Suprapubic skin (tissue), 4 donors: Measurements from ENCODE around the gene CAMTA1. TPM values are rescaled to one million over a fixed set of nuclear protein-coding genes. Genes with fewer than 3 reads are reported as not detected.

Experiments
- DNase-seq, 2 donors: peaks; one replicate each; pipeline ENCODE4 v3.0.0-alpha.2; 2019; ENCODE audit warnings: low spot score in 2 of 2
- H3K27ac ChIP-seq: fragments of 200-600 bp; sonication (generic); one replicate; pipeline ENCODE4 v1.5.1; 2019
- H3K27me3 ChIP-seq: fragments of 200-600 bp; sonication (generic); one replicate; pipeline ENCODE4 v1.5.1; 2019
- H3K36me3 ChIP-seq: fragments of 200-600 bp; sonication (generic); one replicate; pipeline ENCODE4 v1.5.1; 2019
- H3K4me1 ChIP-seq: fragments of 200-600 bp; sonication (generic); one replicate; pipeline ENCODE4 v1.5.1; 2019
- H3K4me3 ChIP-seq: fragments of 200-600 bp; sonication (generic); one replicate; pipeline ENCODE4 v1.5.1; 2019; ENCODE audit warnings: mild to moderate bottlenecking
- H3K9me3 ChIP-seq: fragments of 200-600 bp; sonication (generic); one replicate; pipeline ENCODE4 v1.5.1; 2019
- CTCF ChIP-seq, 2 donors: fragments of 200-600 bp in 1 of 2; fragments of 450-650 bp in 1 of 2; sonication (generic) in 1 of 2; IDR thresholded peaks; one replicate each; pipeline ENCODE4 v1.5.1; 2016 to 2019; ENCODE audit warnings: antibody characterized with exemption in 2 of 2, mild to moderate bottlenecking in 1 of 2, moderate library complexity in 1 of 2
- EP300 ChIP-seq: sonication (generic); formaldehyde crosslinking; IDR thresholded peaks from one replicate; pipeline ENCODE4 v1.6.1; 2017; ENCODE audit warnings: antibody characterized with exemption
- POLR2A ChIP-seq, 2 donors: fragments of 450-650 bp; IDR thresholded peaks; one replicate each; pipeline ENCODE4 v1.6.1; 2017; ENCODE audit warnings: antibody characterized with exemption in 2 of 2, mild to moderate bottlenecking in 2 of 2, moderate library complexity in 2 of 2
- POLR2AphosphoS5 ChIP-seq, 3 donors: sonication (generic); formaldehyde crosslinking; IDR thresholded peaks; one replicate each; pipeline ENCODE4 v1.6.1; 2017; ENCODE audit warnings: antibody characterized with exemption in 3 of 3
- WGBS: methylation state at CpG from one replicate; pipeline ENCODE4 v1.1.5; 2018; 5-methylcytosine and 5-hydroxymethylcytosine counted together
- total RNA-seq, 4 donors: library from RNA; depleted of rRNA; stranded (reverse); fragments of >200 nt; gene quantifications; one replicate each; pipeline ENCODE4 v1.1.0, GENCODE V29; 2016

CAMTA1 gene
- total RNA-seq, 4 donors from 2014 or later, result 40.4 to 54.1 (median 46.6) TPM

DNA sequence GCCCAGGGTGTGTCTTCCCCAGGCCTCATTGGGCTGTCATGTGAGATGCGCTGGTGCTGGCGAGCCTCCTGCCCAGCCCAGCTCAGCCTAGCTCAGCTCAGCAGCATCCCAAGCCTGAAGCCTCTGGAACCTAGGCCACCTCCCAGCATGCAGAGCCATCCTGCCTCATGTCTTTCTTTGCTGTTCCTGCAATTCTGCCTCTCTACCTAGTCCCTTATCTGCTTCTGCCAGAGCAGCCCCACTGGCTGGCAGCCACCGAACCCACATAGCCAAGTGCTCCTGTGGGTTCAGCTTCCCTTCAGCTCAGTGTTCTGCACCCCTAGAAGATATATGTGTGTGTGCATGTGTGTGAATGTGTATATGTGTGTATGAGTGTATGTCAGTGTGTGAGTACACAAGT is 694.3 kb downstream of the CAMTA1 start:
- TF ChIP-seq EP300 (no peak), CTCF (IDR thresholded peaks at IDR 0.05) (no peak), POLR2AphosphoS5 (IDR thresholded peaks at IDR 0.05) (no peak), POLR2A (IDR thresholded peaks at IDR 0.05) (no peak)
- Histone ChIP-seq H3K4me3 (no peak overlapping the region), H3K27ac (no peak overlapping the region), H3K9me3 (no peaks in the 10 kb centered on the region), H3K27me3 (peaks cover 36% of the 10 kb centered on the region), H3K36me3 (no peaks in the 10 kb centered on the region), H3K4me1 (peaks cover 4% of the 10 kb centered on the region)
- DNase-seq, result no peak
- WGBS, result 87% methylated on average over 3 of the region's 3 CpGs

GRCh38 chr1:7481194-7481593 is 695.9 kb downstream of the CAMTA1 start:
- H3K4me3 ChIP-seq, result no peak overlapping the region
- no peak for DNase-seq
- peaks cover 4% of the 10 kb centered on the region for H3K4me1 ChIP-seq
- H3K27ac ChIP-seq, result no peak overlapping the region
- whole genome bisulfite sequencing, result 86% methylated on average over 3 of the region's 3 CpGs
- H3K36me3 ChIP-seq, result no peaks in the 10 kb centered on the region
- H3K27me3 ChIP-seq, result peaks cover 30% of the 10 kb centered on the region
- H3K9me3 ChIP-seq, result no peaks in the 10 kb centered on the region
- no peak for TF ChIP-seq CTCF (IDR thresholded peaks at IDR 0.05)

- peaks cover 4% of the 10 kb centered on the region for H3K4me1 ChIP-seq
- H3K36me3 ChIP-seq, result no peaks in the 10 kb centered on the region
- no peak for DNase-seq
- TF ChIP-seq POLR2A (IDR thresholded peaks at IDR 0.05), result no peak
- no peak for TF ChIP-seq CTCF (IDR thresholded peaks at IDR 0.05)
- no peak for TF ChIP-seq EP300
- no peak for TF ChIP-seq POLR2AphosphoS5 (IDR thresholded peaks at IDR 0.05)
- no peaks in the 10 kb centered on the region for H3K9me3 ChIP-seq
- no peak overlapping the region for H3K4me3 ChIP-seq
- peaks cover 30% of the 10 kb centered on the region for H3K27me3 ChIP-seq
- WGBS, result 88% methylated on average over 6 of the region's 6 CpGs
- H3K27ac ChIP-seq, result no peak overlapping the region
Observed at GRCh38 chr1:7482077-7482476, 696.8 kb downstream of the CAMTA1 start.

GRCh38 chr1:7482772-7483495 is 697.7 kb downstream of the CAMTA1 start:
- no peaks in the 10 kb centered on the region for H3K36me3 ChIP-seq
- DNase-seq, result no peak
- 55% methylated on average over 9 of the region's 10 CpGs for WGBS
- no peaks in the 10 kb centered on the region for H3K9me3 ChIP-seq
- H3K27ac ChIP-seq, result no peak overlapping the region
- TF ChIP-seq CTCF (IDR thresholded peaks at IDR 0.05) (no peak), EP300 (no peak), POLR2A (IDR thresholded peaks at IDR 0.05) (no peak), POLR2AphosphoS5 (IDR thresholded peaks at IDR 0.05) (no peak)
- H3K27me3 ChIP-seq, result peaks cover 26% of the 10 kb centered on the region
- no peak overlapping the region for H3K4me3 ChIP-seq
- peaks cover 4% of the 10 kb centered on the region for H3K4me1 ChIP-seq

- no peaks in the 10 kb centered on the region for H3K36me3 ChIP-seq
- H3K4me3 ChIP-seq, result no peak overlapping the region
- WGBS, result 94% methylated on average over 10 of the region's 13 CpGs
- no peak for TF ChIP-seq POLR2AphosphoS5 (IDR thresholded peaks at IDR 0.05)
- TF ChIP-seq CTCF (IDR thresholded peaks at IDR 0.05), result no peak
- no peak for TF ChIP-seq EP300
- no peak for TF ChIP-seq POLR2A (IDR thresholded peaks at IDR 0.05)
- no peaks in the 10 kb centered on the region for H3K4me1 ChIP-seq
- no peak overlapping the region for H3K27ac ChIP-seq
- no peak for DNase-seq
- peaks cover 24% of the 10 kb centered on the region for H3K27me3 ChIP-seq
- no peaks in the 10 kb centered on the region for H3K9me3 ChIP-seq
Observed at GRCh38 chr1:7483634-7484383, 698.6 kb downstream of the CAMTA1 start.
